ENCODE results near the gene RNF31.

GRCh38 chr14:24155100-24155499 is 7.8 kb downstream of the RNF31 start:
- TF ChIP-seq CTCF (IDR thresholded peaks at IDR 0.05; ENCODE audit: low read length) (no peak), EZH2 (optimal IDR thresholded peaks at IDR 0.05; ENCODE audit: low read depth, low read length) (no peak)
